Endometrial microvascular endothelial cells (primary cell): ENCODE data around the gene CCR9. TPM values are rescaled to one million over a fixed set of nuclear protein-coding genes. Genes with fewer than 3 reads are reported as not detected.

Experiments
- in situ Hi-C: cut with HindIII; loops from 2 replicates; pipeline ENCODE4 v1.10.0; 2017; ENCODE audit warnings: low sequenced_read_pairs, low pct_unique_long_range_greater_than_20kb; ENCODE audit errors: inconsistent ontology term
- total RNA-seq: library from RNA; depleted of rRNA; stranded (reverse); fragments of >200 nt; gene quantifications from one replicate; pipeline ENCODE4 v1.2.3, GENCODE V29; 2015; ENCODE audit errors: inconsistent ontology term

CCR9 gene
- total RNA-seq, 1 donor from 2014 or later, result not detected

GRCh38 chr3:45904931-45905330 lies 18.6 kb downstream of the CCR9 start:
- in situ Hi-C loops, result no loop called here

- in situ Hi-C loops, result no loop called here
Measured at GRCh38 chr3:45905755-45906154, 19.4 kb downstream of the CCR9 start.

GRCh38 chr3:45906681-45907407 lies 20.5 kb downstream of the CCR9 start:
- in situ Hi-C loops, result no loop called here

GRCh38 chr3:45907769-45908705 lies 21.7 kb downstream of the CCR9 start:
- in situ Hi-C loops, result no loop called here

- in situ Hi-C loops, result no loop called here
Measured at GRCh38 chr3:45908761-45909160, 22.4 kb downstream of the CCR9 start.

- in situ Hi-C loops, result no loop called here
Measured at GRCh38 chr3:45909542-45909941, 23.2 kb downstream of the CCR9 start.

GRCh38 chr3:45910892-45911291 lies 24.5 kb downstream of the CCR9 start:
- in situ Hi-C loops, result no loop called here

GRCh38 chr3:45911511-45912226 lies 25.3 kb downstream of the CCR9 start:
- in situ Hi-C loops, result no loop called here

- in situ Hi-C loops, result no loop called here
Measured at GRCh38 chr3:45912435-45912834, 26.1 kb downstream of the CCR9 start.

GRCh38 chr3:45914362-45915058 lies 28.2 kb downstream of the CCR9 start:
- in situ Hi-C loops, result no loop called here

GRCh38 chr3:45915059-45915439 lies 28.7 kb downstream of the CCR9 start:
- in situ Hi-C loops, result no loop called here

GRCh38 chr3:45915518-45916231 lies 29.3 kb downstream of the CCR9 start:
- in situ Hi-C loops, result no loop called here

GRCh38 chr3:45917146-45917898 lies 31.0 kb downstream of the CCR9 start:
- in situ Hi-C loops, result no loop called here

GRCh38 chr3:45921158-45922038 lies 35.1 kb downstream of the CCR9 start:
- in situ Hi-C loops, result no loop called here

- in situ Hi-C loops, result no loop called here
Measured at GRCh38 chr3:45922039-45922326, 35.6 kb downstream of the CCR9 start.

- in situ Hi-C loops, result no loop called here
Measured at GRCh38 chr3:45922950-45923590, 36.7 kb downstream of the CCR9 start.

GRCh38 chr3:45923755-45924154 lies 37.4 kb downstream of the CCR9 start:
- in situ Hi-C loops, result no loop called here
